Left cardiac atrium (tissue), 4 donors: ENCODE data around the gene PRSS2. TPM values are rescaled to one million over a fixed set of nuclear protein-coding genes. Genes with fewer than 3 reads are reported as not detected.
"Not testable (repeated sequence)": the region's sequence is repeated elsewhere in the genome, so short reads cannot be mapped to it uniquely, and the experiment has no call there.

Source experiments
- ATAC-seq, 2 donors: fragments of 200-7000 bp; cut with Tn5 transposase; one replicate each; pipeline ENCODE4 v1.9.1; 2020; ENCODE audit warnings: mild to moderate bottlenecking in 2 of 2, moderate library complexity in 2 of 2
- DNase-seq: peaks from one replicate; pipeline ENCODE4 v3.0.0-alpha.2; 2020
- intact Hi-C, 2 donors: fragments of 100-400 bp; cut with DNase I; formaldehyde crosslinking; loops; one replicate each; pipeline versions ENCODE4 v1.14.1 to v1.15.1; 2022 to 2023
- long read RNA-seq: library from polyadenylated mRNA; unstranded; transcript quantifications from one replicate; pipeline ENCODE4 v2.0.0, GENCODE V29; 2021
- total RNA-seq, 2 donors: library from RNA; stranded (reverse); fragmentation: NEBNext Ultra II Directional; extraction: Animal tissue kit (Norgen Biotek cat#: 25700); gene quantifications; one replicate each; pipeline ENCODE4 v1.2.1, GENCODE V29; 2021
- donor health status: DM: no; HTN: yes; CAD: no.
- donor health status: DM: no; HTN: yes; CAD: no; lungs with severe emphysema.
- donor health status: DM: yes; HTN: yes; CAD: no.
- donor health status: Dilated cardiomyopathy.

PRSS2 gene
- not detected for total RNA-seq
- long read RNA-seq, result 0 reads

DNA sequence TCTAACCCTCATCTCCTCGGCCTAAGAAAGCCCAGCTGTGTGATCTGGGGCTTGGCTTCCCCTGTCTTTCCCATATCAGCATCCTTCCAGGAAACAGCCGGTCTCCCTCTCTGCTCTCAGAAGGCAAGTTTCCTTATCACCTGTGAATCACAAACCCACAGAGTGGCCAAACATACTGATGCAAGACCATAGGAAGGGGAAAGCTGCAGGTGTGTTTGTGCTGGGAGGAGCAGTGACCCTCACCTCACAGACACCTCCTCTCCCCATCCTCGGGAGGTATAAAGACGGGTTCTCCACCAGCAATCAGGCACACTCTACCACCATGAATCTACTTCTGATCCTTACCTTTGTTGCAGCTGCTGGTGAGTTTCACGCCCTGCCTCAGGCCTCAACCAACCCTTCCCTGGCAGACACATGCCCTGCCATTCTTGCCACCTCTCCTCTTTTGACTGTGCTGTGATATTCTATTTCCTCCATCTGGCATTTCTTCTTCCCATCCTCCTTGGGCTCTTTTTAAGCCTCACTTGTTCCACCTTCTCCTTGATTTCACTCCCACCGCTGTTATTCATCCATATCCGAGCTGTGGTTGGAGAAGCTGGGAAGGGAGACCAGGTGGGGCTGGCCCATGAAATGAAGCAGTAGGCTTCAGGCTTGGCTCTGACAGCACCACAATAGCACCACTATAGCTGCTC lies at the start of gene PRSS2:
PRSS2 (plus strand) TSS at position 310 of the 692 bp plus-strand sequence; CDS start at position 323, 13 bp downstream.
- intact Hi-C loops, result no loop called here
- ATAC-seq, result no peak
- no peak for DNase-seq

GRCh38 chr7:142720986-142721385 lies 49.8 kb upstream of the PRSS2 start:
- ATAC-seq, result no peak

GRCh38 chr7:142722248-142722794 lies 48.4 kb upstream of the PRSS2 start:
- intact Hi-C loops, result no loop called here
- ATAC-seq, result no peak
- no peak for DNase-seq

More at GRCh38 chr7:142720986-142721385, 49.8 kb upstream of the PRSS2 start:
- DNase-seq, result no peak
- intact Hi-C loops, result no loop called here

- DNase-seq, result no peak
- ATAC-seq, result no peak
- intact Hi-C loops, result no loop called here
Observed at GRCh38 chr7:142733271-142733670, 37.5 kb upstream of the PRSS2 start.

DNA sequence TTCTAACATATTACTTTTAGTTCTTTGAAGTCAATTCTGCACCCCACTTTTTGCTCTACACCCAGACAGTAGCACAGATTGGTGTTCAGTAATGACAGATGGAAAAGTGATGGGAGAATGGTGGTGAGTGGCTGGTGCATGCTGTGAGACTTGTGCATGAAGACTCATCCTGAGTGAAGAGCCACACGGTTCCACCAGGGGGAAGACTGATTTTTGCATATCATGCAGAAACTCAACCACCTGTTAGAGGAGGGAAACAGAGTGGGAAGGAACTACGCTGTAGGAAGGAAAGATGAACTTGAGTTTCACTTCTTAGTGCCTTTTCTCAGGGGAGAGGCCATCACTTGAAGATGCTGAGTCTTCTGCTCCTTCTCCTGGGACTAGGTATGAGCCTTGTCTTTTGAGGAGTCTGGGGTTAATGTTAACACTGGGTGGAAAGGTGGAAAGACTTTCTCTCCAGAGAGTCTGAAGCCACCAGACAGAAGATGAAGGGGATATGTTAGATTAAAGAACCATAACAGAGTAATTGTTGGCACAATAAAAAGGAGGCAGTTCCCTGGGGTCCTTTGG lies 30.8 kb upstream of the PRSS2 start:
- ATAC-seq, result no peak

GRCh38 chr7:142740786-142741185 lies 30.0 kb upstream of the PRSS2 start:
- ATAC-seq (no peak), DNase-seq (no peak)
- intact Hi-C loops, result no loop called here

More for the DNA sequence above, 30.8 kb upstream of the PRSS2 start:
- DNase-seq, result no peak
- intact Hi-C loops, result no loop called here

DNA sequence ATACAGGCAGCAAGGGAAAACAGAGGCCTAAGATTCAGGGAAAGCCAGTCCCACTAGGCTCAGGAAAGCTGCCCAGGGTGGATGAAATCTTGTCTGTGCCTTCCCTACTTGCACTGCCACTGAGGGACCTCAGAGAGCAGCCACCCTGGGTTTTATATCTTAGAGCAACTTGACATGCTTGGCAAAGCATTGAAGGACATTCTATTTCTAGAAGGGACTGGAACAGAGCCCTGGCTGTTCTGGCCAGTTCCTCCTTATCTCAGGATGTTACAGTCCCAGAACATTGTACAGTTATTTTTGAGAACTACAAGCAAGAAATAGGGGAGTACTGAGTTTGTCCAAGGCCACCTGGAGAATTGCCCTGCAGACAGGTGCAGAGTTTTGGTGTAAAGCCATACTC lies 28.8 kb upstream of the PRSS2 start:
- ATAC-seq (peak; percentile 91), DNase-seq (peak; percentile 29)
- intact Hi-C loops, result not testable (repeated sequence)

GRCh38 chr7:142745091-142745635 lies 25.6 kb upstream of the PRSS2 start:
- no peak for ATAC-seq
- intact Hi-C loops, result no loop called here
- no peak for DNase-seq

GRCh38 chr7:142745745-142746144 lies 25.0 kb upstream of the PRSS2 start:
- ATAC-seq, result peak in 1 of 2 donors; percentile 32
- intact Hi-C loops, result no loop called here

DNA sequence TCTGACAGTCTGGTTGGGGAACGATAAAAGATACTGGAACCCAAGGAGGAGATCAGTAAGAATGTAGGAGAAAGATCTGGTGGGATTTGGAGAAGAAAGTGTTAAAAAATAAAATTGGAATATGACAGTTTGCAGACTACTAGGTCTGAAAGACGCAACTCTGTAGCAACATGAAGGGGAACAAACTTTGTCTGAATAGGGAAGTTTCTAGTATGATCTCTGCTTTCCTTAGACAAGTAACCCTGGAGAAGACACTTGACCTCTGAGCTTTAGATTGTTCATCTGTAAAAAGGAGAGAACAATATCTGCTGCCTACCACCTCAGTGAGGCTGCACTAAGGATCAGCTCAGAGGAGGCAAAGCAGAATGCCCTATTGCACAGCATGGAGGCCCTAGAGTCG lies 24.5 kb upstream of the PRSS2 start:
- DNase-seq (no peak), ATAC-seq (no peak)
- intact Hi-C loops, result no loop called here

More at GRCh38 chr7:142745745-142746144, 25.0 kb upstream of the PRSS2 start:
- no peak for DNase-seq

DNA sequence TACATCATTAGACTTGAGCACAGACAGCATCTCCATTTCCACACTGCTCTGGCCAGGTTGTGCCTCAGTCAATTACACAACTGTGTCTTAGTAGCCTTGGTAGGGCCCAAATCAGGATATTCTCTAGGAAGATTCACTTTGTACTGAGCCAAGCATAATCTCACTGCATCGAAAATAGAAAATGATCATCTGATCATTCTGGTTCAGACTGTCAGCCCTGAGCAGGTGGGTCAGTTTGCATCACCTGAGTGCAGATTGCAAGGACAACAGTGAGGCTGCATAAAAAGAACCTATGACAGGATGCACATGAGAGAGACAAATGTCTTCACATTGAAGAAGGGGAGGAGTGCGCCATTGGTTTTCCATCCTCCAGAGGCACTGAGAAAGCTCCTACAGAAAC lies 22.4 kb upstream of the PRSS2 start:
- ATAC-seq, DNase-seq, intact Hi-C loops: not testable (repeated sequence)

DNA sequence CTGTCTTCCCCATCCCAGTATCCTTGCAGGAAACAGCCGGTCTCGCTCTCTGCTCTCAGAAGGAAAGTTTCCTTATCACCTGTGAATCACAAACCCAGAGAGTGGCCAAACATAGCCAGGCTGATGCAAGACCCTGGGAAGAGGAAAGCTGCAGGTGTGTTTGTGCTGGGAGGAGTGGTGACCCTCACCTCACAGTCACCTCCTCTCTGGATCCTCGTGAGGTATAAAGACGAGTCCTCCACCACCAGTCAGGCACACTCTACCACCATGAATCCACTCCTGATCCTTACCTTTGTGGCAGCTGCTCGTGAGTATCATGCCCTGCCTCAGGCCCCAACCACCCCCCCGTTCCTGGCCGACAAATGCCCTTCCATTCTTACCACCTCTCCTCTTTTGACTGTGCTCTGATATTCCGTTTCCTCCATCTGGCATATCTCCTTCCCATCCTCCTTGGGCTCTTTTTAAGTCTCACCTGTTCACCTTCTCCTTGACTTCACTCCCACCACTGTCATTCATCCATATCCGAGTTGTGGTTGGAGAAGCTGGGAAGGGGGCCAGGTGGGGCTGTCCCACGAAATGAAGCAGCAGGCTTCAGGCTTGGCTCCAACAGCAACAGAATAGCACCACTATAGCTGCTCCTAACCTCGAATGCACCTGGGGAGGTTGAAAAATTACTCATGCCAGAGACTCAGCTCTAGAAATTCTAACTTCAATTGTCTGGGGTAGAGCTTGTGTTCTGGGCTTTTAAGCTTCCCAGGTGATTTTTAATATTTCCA lies 21.4 kb upstream of the PRSS2 start, which contains the start of gene PRSS1:
PRSS1 (plus strand) TSS at position 255 of the 776 bp plus-strand sequence; CDS start at position 268, 13 bp downstream.
- DNase-seq (no peak), ATAC-seq (no peak)
- intact Hi-C loops, result no loop called here

DNA sequence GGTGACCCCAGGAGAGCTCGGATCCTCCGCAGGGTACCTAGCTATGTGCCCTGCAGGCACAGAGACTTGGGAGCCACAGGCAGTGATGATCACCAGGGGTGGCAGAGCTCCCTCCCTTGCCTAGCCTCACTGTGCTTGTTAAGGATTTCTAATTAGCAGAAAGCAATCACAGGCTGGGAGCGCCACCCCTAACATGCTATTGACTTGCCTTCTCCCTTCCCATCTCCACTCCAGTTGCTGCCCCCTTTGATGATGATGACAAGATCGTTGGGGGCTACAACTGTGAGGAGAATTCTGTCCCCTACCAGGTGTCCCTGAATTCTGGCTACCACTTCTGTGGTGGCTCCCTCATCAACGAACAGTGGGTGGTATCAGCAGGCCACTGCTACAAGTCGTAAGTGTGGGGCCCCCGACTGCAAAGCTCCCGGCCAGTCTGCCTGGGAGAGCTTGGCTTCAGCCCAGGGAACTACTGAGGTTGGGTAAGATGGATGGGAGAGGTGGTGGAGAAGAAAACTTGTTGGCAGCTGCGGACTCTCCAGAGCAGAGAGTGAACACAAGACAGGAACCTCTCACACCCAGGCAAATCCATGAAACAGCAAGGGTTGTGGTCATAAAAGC lies 20.3 kb upstream of the PRSS2 start:
- intact Hi-C loops, result no loop called here
- ATAC-seq (no peak), DNase-seq (no peak)

GRCh38 chr7:142751526-142752175 lies 19.1 kb upstream of the PRSS2 start:
- DNase-seq, intact Hi-C loops, ATAC-seq: not testable (repeated sequence)

DNA sequence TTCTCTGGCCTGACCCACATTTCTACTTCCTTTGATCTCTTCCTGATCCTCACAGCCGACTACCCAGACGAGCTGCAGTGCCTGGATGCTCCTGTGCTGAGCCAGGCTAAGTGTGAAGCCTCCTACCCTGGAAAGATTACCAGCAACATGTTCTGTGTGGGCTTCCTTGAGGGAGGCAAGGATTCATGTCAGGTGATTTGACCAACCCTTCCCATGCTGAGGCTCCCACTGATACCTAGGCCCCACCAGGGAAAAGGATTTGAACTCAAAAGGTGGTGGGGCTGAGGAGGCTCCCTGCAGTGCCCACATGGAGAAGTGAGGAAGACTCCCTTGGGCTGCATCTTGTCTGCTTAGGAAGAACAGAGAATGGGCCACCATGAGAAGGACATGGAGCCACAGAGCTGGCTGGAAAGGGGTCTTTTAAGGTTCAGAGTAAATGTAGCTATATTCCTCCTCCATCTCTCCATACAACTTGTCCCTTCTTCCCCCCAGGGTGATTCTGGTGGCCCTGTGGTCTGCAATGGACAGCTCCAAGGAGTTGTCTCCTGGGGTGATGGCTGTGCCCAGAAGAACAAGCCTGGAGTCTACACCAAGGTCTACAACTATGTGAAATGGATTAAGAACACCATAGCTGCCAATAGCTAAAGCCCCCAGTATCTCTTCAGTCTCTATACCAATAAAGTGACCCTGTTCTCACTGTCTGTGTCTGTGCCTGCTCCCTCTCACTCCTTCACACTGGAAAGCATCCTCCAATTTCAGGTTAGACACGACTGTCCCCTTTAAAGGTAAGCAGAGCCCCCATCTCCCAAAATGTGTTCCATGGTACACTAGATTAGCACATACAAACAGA lies 18.2 kb upstream of the PRSS2 start:
- no peak for ATAC-seq

DNA sequence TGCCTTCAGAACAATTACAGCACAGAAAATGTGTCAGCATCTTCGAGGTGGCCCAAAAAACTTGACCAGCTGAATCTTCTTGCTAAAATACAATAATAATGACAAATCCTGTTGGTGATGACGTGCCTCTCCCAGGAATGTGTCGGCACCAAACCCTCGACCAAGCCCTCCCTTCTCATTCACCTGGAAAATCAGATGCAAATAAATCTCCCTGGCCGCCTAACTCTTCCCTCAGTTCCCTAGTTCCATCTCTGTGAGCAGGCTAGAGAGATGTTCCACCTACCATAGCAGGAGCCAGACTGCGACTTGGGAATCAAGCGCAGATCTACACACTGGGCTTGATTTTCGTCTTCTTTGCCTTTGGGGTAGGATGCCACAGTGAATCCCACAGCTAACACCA lies 17.4 kb upstream of the PRSS2 start:
- intact Hi-C loops, result no loop called here
- ATAC-seq (no peak), DNase-seq (no peak)

More for the DNA sequence above, 18.2 kb upstream of the PRSS2 start:
- DNase-seq, result no peak
- intact Hi-C loops, result no loop called here

- DNase-seq, ATAC-seq, intact Hi-C loops: not testable (repeated sequence)
Observed at GRCh38 chr7:142753925-142754491, 16.8 kb upstream of the PRSS2 start.
